CD4-positive, alpha-beta T cell treated with Interleukin-6 at 100 ng/mL for 8 hours (primary cell): Measurements from ENCODE around the gene MYLK3.

Experiments
- DNase-seq: peaks from one replicate; pipeline ENCODE4 v3.0.0-alpha.2; 2020; ENCODE audit warnings: mixed read lengths, low spot score

The MYLK3 gene

DNA sequence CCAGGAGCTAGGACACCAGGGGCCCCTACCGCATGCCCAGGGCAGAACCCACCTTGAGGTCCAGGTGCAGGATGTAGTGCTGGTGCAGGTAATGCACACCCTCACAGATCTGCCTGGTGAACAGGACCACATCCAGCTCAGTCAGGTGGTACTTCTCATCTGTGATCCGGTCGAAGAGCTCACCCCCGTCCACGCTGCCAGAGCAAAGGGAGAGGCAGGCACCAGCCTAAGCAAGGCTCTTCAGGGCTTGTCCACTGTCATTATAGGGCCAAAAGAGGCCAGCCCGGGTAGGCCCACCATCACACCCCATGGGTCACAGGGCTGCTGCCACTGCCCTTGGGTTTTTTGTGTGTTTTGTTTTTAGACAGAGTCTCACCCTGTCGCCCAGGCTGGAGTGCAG, 21.0 kb downstream of the MYLK3 start:
- DNase-seq = no peak

DNA sequence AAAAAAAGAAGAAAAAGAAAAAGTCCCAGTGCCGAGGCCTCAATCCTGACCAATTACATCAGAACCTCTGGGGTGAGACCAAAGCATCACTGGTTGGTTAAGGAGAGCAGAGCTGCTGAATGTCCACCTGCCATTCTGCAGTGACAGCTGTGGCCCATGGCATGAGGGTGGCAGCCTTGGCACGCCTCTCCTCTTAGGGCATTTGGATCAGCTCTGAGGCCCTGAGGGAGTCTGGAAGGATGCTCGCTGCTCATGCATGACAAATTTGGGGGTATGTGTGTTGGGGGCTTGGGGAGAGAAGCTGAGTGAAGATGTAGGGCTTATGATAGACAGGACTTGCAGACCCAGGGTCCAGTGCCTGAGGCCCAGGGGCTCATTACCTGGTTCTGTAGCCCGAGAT, 26.3 kb downstream of the MYLK3 start:
- no peak for DNase-seq

DNA sequence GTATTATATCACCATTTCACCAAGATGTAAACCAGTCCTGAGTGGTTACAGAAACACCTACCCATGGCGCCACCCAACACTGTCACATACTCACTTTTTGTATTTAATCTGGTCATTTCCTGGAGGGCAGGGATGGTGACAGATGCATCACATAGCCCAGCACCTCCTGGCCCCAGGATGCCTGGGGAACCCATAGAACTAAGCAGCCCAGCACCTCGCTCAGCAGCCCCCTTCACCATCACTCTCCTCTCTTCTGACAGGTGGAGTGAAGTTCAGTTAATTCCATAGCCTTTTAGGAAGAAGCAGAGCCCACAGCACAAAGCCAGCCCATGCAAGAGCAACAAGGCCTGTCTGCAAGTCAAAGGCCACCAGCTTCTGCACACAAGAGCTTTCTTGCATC, 27.5 kb downstream of the MYLK3 start:
- no peak for DNase-seq

DNA sequence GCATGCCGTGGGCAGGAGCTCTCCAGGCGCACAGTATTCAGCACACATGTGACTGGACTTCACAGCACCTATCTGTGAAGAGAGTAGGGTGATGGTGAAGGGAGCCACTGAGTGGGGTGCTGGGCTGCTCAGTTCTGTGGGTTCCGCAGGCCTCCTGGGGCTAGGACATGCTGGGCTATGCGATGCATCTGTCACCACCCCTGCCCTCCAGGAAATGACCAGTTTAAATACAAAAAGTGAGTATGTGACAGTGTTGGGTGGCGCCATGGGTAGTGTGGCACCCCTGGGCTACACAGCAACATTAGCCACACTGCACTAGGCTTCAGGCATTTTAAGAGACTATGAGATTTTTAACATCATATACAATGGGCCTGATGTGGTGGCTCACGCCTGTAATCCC, 28.6 kb downstream of the MYLK3 start:
- no peak for DNase-seq

DNA sequence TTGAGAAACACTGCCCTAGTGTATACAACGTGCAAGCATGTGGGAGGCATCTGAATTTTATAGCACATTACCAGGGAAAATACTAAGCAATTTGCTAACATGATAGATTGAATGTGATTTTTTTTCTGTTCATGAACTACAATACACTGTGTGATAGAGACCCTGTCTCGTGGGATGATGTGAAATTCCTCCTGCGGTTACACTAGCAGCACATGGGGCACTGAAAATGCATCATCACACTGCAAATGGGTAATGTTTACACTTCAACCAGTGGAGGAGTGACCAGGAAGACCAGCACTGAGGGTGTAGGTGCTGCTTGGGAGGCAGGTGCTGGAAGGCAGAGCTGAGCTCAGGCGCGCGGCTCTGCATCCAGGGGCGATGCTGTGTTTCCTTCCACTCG, 29.9 kb downstream of the MYLK3 start:
- no peak for DNase-seq

DNA sequence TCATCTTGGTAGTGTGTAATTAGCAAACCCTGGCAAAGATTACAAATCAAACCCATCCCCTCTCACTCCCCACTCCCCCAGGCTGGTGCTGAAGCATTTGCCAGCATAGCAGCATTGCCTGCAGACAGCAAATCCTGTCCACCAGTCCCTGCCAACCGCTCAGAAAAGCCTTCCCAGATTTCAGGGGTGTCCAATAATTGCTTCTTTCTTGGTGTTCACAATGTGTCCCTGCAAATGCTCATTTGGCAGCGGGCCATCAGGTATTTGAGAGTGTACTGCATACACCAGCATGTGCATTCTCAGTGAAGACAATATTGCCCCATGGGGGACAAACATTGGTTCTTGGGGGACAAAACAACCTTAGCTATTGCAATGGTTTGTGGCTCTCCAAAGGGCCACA, 30.5 kb downstream of the MYLK3 start:
- no peak for DNase-seq

DNA sequence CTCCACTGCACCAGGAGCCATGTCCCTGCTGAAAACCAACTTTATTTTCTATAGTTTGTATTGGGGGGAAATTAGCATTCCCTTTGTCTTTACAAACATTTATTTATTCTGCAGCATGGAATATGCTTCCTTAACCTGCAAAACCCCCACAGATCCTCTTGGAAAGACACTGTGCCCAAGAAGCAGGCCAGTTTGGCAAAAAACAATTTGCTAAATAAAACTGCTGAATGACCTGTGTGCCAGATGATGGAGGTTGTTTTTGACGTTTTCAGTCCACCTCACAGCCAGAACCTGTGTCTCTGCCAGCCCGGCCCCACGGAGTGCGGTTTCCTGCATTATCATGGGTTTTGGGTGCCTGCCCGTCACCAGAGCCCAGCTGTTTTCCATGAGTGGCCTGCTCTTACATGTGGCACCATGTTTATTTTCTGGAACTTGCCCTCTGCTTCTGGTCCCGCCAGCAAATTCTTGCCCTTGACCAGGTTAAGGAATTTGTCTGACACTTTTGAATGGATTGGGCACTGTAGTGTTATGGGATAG, 32.3 kb downstream of the MYLK3 start:
- DNase-seq = no peak

DNA sequence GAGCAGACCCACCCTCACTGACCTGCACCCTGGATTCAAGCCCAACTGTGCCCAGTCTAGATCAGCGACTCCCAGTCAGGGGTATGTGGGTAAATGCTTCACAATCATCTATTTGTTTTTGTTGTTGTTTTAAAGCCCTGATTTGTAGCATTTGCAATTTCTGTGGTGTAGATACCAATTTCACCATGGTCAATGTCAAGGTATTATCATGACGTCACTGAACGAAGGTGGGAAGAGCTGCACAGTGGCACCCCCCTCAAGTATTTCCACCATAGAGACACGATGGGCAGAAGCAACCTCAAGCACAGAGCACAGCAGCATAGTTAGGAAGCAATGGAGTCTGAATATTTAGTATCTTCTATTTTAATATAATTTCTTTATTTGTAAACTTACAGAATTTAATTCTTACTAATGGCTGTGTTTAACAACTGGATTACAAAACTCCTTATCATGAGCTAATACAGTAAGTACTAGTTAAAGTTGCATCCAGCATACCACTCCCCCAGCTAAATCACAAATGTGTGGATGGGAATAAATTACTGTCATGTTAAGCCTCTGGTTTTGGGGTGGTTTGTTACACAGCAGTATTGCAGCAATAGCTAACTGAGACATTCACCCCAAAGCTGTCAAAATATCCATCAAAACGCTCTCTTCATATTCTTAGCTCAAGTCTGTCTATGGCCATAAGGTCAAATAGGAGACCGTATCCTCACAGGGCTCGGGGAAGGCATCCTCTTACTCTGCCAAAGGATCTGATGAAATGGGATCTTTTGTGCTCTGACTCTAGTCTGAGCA, 33.1 kb downstream of the MYLK3 start:
- no peak for DNase-seq

DNA sequence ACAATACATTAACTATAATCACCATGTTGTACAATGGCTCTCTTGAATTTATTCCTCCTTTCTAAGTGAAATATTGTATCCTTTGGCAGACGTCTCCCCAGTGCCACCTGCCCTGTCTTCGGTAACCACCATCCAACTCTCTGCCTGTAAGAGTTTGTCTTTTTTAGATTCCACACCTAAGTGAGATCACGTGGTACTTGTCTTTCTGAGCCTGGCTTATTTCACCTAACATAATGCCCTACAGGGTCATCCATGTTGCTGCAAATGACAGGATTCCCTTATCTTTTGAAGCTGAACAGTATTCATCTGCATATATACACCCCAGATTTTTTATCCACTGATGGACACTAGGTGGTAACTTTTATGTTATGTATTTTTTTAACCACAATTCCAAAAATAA, 34.5 kb downstream of the MYLK3 start:
- DNase-seq = no peak

DNA sequence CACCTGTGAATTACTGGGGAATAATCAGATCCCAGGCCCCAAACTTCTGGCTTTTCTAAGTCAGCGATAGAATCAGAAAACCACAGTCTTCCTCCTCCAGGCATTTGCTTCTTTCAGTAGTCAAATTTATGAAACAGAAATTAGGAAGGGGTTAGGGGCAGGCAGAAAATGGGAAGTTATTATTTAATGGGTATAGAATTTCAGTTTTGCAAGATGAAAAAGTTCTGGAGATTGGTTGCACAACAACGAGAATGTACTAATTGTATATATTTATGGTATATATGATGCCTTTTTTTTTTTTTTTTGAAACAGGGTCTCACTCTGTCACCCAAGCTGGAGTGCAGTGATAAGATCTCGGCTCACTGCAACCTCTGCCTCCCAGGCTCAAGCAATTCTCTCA, 35.2 kb downstream of the MYLK3 start:
- no peak for DNase-seq

DNA sequence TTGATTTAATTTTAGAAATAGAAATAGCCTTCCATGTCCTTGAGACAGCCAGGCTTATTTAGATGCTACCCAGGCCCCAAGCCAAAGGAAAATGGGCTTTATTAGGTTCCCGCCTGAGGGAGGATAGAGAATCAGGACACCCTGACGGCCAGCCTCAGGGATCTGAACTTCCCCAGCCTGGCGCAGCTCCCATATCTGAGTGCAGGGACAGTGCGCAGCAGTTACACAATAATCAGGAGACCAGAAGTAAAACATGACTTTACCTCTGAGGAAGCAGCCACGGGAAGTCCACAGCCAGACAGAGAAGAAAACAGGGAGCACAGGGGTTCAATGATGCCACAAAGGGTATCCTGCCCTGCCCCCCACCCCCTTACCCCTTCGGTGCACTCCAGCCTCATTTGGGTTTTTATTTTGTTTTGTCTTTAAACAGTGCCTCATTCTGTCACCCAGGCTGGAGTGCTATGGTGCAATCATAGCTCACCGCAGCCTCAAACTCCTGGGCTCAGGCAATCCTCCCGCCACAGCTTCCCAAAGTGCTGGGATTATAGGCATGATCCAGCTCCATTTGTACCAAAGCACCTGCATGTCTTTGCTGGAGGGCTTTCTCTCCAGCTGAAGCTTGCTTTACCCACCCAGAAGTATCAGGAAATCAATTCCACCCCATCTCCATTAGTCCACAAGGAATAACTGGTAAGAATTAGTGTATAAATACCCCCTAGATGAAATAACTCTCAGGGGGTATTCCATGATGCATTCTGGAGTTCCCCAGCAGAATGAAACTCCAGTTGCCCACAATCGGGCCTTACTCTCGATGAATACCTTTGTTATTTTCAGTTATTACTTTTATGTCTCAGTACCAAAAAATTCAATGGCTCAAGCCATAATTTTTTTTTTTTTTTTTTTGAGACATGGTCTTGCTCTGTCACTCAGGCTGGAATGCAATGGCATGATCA, 36.8 kb downstream of the MYLK3 start:
- no peak for DNase-seq

DNA sequence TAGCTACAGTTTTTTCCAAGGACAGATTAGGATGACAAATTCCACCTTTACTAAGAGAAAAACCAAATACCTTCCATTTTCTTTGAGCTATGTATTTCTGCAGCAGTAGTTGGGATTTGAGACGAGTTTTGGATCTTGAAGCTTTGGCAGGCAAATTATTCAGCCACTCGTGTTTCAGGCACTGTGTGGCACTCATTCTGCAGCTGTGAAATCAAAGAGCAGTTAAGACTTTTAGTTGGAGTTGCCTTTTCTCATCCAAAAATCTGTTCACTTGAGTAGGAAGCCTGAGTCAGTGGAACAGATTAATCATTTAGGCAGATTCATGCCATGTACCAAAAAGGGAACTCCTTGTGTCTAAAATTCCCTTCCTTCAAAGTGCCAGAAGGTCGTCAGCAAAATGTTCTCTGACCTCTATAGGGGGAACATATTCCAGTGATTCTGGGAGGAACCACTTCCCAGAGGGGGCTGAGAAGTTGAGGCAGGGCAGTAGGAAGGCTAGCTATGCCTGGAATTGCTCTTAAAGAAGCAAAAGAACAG, 38.6 kb downstream of the MYLK3 start:
- DNase-seq = no peak

DNA sequence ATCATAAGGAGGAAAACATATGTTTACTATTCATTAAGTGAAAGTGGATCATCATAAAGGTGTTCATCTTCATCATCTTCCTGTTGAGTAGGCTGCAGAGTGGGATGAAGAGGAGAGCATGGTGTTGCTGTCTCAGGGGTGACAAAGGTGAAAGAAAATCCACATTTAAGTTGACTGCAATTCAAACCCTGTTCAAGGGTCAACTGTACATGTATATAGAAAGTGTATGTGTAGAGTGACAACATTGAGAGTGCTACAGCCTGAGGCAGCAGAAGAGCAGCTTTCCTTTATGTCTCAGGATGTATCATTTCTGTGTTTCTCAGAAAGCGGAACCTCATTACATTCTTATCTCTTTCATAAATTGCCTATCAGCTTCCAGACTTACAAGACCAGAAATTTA, 41.5 kb downstream of the MYLK3 start:
- no peak for DNase-seq

DNA sequence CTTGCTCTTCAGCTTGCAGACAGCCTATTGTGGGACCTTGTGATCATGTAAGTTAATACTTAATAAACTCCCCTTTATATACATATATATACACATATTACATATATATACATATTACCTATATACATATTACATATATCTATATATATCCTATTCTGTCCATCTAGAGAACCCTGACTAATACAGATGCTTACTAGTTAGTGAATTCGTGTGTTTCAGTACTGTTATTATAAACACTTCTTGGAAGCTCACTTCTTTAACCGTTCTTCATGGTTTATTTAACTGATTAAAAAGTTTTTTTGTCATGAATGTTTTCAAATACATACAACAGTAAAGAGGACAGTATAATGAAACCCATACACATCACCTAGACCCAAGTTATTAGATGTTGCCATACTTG, 46.1 kb downstream of the MYLK3 start:
- no peak for DNase-seq

DNA sequence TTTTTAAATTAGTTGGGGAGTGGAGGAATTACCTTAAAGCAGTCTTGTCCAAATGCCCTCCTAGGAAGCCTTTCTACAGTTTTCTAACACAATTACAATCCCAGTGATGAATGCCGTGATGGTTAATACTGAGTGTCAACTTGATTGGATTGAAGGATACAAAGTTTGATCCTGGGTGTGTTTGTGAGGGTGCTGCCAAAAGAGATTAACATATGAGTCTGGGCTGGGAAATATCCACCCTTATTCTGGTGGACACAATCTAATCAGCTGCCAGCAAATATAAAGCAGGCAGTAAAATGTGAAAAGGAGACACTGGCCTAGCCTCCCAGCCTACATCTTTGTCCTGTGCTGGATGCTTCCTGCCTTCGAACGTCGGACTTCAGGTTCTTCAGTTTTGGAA, 46.5 kb downstream of the MYLK3 start:
- DNase-seq = no peak

DNA sequence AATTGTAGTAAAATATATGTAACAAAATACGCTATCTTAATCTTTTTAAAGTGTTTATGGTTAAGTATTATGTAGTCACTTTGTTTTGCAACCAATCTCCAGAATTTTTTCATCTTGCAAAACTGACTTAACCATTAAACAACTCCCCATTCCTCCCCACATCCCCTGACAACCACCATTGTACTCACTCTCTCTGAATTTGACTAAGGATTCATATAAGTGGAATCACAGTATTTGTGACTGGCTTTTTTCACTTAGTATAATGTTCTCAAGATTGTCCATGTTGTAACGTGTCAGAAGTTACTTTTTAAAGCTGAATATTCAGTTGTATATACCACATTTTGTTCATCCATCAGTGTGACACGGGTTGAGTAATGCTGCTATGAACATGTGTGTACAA, 48.1 kb downstream of the MYLK3 start:
- DNase-seq = no peak

DNA sequence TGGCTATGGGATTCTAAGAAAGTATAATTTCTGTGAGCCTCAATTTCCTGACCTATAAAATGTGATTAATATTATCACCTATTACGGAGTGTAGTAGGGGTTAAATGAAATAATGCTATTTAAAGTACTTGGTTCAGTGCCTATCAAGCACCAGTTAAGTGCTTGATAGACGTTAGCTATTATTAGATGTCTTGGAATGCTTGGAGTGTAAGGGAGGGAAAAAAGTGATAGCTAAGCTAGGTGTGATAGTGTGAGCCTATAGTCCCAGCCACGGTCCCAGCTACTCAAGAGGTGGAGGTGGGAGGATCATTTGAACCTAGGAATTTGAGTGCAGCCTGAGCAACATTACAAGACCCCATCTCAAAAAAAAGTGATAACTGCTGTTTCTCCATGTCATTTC, 51.2 kb downstream of the MYLK3 start:
- DNase-seq = no peak

DNA sequence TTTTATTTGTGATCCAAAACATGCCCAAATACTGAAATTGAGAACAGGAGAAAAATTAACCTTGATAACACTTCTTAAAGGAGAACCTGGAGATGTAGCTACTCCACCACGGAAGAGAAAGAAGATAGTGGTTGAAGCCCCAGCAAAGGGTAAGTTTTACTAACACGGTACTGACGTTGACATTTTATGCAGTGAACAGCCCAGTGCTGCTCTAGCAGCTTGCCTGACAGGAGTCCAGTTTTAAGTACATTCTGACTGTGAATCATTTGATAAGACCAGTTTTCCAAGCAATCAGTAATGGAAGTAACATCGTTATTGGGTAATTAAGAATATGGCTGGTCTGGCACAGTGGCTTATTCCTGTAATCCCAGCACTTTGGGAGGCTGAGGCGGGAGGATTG, 52.2 kb downstream of the MYLK3 start:
- DNase-seq = no peak

DNA sequence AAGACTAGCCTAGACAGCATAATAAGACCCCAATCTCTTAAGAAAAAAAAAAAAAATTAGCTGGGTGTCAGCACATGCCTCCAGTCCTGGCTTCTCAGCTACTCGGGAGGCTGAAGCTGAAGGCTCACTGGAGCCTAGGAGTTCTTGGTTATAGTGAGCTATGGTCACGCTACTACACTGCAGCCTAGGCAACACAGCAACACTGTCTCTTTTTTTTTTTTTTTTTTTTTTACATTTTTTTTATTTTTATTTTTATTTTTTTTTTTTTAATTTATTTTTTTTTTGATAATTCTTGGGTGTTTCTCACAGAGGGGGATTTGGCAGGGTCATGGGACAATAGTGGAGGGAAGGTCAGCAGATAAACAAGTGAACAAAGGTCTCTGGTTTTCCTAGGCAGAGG, 54.5 kb downstream of the MYLK3 start:
- no peak for DNase-seq

DNA sequence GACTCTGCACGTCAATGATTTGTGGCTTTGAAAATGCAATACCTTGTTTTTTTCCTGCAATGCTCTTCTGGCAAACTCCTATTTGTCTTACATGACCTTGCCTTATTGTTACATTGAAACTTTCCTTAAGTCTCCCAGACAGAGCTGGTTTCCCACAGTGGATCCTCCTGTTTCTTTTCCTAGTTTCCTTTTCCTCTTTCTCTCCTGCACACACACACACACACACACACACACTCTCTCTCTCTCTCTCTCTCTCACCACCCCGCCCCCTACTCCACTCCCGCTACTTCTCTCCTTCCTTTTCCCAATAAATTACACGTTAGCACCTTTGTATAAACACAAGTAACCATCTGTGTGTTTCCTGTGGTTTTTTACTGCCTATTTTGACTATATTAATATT, 56.4 kb downstream of the MYLK3 start:
- DNase-seq = no peak

DNA sequence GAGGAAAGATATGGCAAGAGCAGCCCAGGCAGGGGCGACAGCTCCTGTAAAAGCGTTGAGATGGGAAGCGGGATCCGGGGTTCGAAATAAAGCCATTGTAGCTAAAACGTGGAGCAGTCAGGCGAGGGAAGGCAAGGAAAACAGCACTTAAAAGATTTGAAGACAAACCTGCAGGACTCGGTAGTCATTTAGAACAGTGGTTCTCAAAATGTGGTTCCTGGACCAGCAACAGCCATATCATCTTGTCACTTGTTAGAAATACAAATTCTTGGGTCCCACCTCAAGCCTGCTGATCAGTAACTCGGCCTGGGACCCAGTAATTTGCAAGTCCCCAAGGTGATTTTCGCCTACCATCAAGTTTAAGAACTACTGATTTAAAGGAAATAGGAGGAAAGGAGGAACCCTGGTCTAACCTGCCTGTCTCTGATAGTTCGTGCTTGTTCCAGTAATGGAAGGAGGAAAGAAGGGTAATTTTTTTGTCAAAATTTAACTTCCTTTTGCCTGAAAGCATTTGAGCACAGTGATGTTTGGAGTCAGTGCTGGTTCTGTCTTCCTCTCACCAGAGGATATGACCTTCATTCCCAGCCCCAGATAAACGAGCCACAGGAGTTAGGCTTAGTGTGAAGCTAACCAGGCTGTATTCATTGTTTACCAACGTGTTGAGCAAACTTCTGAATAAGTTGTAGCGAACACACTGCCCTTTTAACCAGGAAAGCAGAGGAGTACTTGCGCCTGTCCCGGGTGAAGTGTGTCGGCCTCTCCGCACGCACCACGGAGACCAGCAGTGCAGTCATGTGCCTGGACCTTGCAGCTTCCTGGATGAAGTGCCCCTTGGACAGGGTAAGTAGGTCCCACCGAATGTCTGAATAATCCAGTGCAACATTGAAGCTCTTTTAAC, 57.6 kb downstream of the MYLK3 start:
- no peak for DNase-seq
